NB4 (cell line): Measurements from ENCODE around the gene KSR1.

Experiments used
- DNase-seq: peaks from one replicate; pipeline ENCODE4 v3.0.0; 2010; ENCODE audit warnings: low read depth
- H3K4me3 ChIP-seq: one replicate; pipeline ENCODE4 v1.5.1; 2011; ENCODE audit warnings: mild to moderate bottlenecking, low read depth, low read length, moderate library complexity
- MAX ChIP-seq: IDR thresholded peaks from 2 replicates; pipeline ENCODE4 v1.6.1; 2011; ENCODE audit warnings: low read depth, low read length
- MYC ChIP-seq: IDR thresholded peaks from 2 replicates; pipeline ENCODE4 v1.6.1; 2011; ENCODE audit warnings: low read depth, low read length
- POLR2A ChIP-seq: IDR thresholded peaks from 2 replicates; pipeline ENCODE4 v1.6.1; 2011; ENCODE audit warnings: mild to moderate bottlenecking; ENCODE audit not compliant: insufficient read length; ENCODE audit errors: extremely low read depth
- TF ChIP-seq, protein P1 (sequence below): IDR thresholded peaks from one replicate; pipeline ENCODE4 v1.5.1; 2012; ENCODE audit warnings: low read depth, low read length

The KSR1 gene

GRCh38 chr17:27558842-27559505 lies 102.7 kb downstream of the KSR1 start:
- no peak overlapping the region for H3K4me3 ChIP-seq
- TF ChIP-seq, protein P1, sequence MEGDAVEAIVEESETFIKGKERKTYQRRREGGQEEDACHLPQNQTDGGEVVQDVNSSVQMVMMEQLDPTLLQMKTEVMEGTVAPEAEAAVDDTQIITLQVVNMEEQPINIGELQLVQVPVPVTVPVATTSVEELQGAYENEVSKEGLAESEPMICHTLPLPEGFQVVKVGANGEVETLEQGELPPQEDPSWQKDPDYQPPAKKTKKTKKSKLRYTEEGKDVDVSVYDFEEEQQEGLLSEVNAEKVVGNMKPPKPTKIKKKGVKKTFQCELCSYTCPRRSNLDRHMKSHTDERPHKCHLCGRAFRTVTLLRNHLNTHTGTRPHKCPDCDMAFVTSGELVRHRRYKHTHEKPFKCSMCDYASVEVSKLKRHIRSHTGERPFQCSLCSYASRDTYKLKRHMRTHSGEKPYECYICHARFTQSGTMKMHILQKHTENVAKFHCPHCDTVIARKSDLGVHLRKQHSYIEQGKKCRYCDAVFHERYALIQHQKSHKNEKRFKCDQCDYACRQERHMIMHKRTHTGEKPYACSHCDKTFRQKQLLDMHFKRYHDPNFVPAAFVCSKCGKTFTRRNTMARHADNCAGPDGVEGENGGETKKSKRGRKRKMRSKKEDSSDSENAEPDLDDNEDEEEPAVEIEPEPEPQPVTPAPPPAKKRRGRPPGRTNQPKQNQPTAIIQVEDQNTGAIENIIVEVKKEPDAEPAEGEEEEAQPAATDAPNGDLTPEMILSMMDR: no peak
- TF ChIP-seq POLR2A (no peak), MAX (no peak), MYC (no peak)
- DNase-seq: no peak

DNA sequence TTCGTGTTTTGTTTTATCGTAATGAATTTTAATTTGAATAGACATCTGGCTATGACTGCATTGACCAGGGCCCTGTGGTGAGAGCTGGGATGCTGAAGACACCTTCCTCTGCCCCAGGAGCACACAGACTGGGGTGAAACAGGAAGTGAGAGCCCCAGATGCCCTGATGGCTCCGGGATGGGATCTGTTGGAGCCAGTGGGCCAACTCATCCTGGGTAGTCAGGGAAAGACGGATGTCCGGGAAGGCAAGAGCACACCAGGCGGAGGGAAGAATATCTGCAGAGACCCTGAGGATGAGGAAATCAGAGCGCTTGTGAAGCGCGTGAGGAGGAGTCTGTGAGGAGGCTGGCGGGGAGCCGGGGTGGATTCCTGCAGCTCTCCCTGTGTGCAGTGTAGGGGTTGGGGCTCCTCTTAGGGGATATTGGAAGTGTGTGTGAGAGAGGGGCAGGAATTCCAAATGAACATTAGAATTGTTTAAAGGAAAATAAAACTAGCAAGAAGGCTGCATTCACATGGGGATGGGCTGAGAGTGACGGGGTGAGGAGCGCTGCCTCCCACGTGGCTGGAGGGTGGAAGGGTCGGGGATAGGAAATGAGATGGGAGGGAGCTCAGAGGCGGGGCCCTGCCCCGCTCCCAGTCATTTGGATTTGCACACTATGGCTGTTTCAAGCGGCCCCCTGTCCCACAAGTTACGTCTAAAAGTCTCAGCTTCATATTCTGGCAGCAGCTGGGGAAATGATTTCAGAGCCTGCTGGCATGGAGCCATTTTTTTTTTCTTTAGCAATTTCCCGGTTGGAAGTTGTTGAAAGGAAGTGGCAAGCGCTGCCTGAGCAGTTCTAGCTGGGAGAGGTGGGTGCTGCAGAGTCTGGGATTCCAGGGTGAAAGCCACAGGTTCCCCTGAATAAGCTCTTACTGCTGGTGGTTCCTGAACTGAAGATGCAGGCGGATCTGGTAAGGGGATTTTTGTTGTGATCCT lies 103.5 kb downstream of the KSR1 start:
- no peak overlapping the region for H3K4me3 ChIP-seq
- TF ChIP-seq, protein P1: no peak
- TF ChIP-seq MYC (no peak), POLR2A (no peak)
- no peak for DNase-seq

DNA sequence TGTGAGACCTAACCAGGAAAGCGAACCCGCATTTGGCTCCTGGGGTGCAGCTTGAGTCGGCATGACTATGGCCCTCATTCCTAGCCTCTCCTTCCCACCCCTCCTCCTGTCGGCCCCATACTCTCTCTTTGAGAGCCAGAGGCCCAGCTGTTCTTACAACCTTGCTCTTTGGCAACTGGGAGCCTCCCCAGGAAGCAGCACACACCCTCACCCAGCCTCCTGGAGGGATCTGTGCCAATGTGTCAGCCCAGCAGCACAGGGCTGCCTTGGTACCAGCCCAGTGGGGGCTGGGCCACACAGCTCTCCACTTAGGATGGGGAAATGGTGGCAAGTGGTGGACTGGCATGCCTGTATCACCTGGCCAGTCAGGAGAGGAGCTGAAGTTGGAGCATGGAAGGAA lies 104.4 kb downstream of the KSR1 start:
- TF ChIP-seq MAX (no peak), MYC (no peak), POLR2A (no peak)
- TF ChIP-seq, protein P1: no peak
- no peak for DNase-seq
- no peak overlapping the region for H3K4me3 ChIP-seq

DNA sequence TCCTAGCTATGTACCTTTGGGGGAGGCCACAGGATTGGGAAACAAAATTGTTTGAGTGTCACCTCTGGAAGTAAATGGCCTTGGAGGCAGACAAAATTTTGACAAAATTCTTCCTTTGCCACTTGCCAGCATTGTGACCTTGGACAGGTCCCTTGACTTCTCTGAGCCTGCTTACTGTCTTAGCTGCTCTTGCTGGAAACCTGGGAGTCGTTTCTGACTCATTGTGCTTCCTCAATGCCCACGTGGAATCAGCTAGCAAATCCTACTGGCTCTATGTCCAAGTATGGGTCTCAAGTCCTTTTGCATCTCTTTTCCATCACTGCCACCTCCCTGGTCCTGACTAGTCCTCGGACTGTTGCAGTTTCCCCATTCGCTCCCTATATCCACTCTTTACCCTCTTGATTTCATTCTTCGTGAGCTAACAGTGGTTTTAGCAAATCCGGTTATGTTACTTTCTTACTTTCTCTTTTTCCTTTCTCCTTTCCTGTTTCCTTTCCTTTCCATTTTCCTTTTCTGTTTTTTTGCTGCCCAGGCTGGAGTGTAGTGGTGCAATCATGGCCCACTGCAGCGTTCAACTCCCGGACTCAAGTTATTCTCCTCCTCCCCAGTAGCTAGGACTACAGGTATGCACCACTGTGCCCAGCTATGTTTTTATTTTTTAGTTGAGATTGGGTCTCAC lies 106.7 kb downstream of the KSR1 start:
- TF ChIP-seq, protein P1: no peak
- no peak for TF ChIP-seq MYC
- no peak for TF ChIP-seq MAX
- no peak for TF ChIP-seq POLR2A
- H3K4me3 ChIP-seq: no peak overlapping the region
- DNase-seq: no peak

GRCh38 chr17:27563532-27563931 lies 107.3 kb downstream of the KSR1 start:
- no peak overlapping the region for H3K4me3 ChIP-seq
- no peak for TF ChIP-seq MAX
- DNase-seq: no peak

DNA sequence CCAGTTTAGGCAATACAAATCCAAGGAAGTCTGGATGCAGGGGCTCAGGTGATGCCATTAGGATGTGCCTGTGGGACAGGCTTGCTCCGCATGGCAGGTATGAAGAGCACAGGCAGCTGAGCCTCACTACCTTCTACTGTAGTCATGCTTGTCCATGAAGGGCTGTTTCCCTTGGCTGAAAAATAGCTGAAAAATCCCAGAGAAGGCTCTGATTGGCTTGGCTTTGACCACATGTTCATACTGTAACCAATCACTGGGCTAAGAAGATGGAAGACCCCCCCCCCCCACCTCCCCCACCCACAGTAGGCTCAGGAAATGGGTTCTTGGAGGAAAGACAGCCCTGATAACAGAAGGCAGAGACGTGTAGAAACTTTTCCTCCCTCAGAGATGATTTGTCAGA lies 108.2 kb downstream of the KSR1 start:
- TF ChIP-seq, protein P1: no peak
- TF ChIP-seq POLR2A (no peak), MAX (no peak), MYC (no peak)
- H3K4me3 ChIP-seq: no peak overlapping the region
- no peak for DNase-seq
